GM12874 (cell line): ENCODE data around the gene MEF2A.

Source experiments
- TF ChIP-seq, protein P1 (sequence below): IDR thresholded peaks from 2 replicates; pipeline ENCODE4 v1.5.1; 2011; ENCODE audit warnings: low read depth, mild to moderate bottlenecking, control low read depth, low read length, moderate library complexity; ENCODE audit not compliant: insufficient read depth

The MEF2A gene

DNA sequence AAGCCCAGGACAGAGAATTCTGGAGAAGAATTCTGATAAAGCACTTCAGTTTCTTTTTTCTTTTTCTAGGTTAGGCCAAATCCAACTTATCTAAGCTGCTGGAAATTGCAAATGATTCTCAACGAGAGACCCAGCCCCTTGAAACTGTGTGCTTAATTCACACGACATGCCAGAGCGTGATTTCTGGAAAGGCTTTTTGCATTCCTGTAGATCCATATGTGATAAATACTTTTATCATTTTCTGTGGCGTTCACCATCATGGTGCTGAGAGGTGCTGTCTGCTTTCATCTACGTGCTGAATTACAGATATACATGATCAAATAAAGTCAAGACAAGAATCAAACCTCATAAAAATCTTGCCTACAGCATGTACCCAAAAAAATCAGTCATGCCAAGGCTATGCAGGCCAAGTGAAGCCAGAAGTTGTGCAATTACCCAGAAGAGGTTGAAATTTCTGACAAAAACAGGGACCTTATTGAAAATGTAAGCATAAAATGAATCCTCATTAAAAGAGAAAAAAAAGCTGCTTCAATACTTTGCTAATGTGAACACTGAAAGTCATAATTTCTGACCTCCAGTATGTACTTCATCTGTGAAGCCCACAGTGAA is 10.8 kb upstream of the MEF2A start:
- TF ChIP-seq, protein P1, sequence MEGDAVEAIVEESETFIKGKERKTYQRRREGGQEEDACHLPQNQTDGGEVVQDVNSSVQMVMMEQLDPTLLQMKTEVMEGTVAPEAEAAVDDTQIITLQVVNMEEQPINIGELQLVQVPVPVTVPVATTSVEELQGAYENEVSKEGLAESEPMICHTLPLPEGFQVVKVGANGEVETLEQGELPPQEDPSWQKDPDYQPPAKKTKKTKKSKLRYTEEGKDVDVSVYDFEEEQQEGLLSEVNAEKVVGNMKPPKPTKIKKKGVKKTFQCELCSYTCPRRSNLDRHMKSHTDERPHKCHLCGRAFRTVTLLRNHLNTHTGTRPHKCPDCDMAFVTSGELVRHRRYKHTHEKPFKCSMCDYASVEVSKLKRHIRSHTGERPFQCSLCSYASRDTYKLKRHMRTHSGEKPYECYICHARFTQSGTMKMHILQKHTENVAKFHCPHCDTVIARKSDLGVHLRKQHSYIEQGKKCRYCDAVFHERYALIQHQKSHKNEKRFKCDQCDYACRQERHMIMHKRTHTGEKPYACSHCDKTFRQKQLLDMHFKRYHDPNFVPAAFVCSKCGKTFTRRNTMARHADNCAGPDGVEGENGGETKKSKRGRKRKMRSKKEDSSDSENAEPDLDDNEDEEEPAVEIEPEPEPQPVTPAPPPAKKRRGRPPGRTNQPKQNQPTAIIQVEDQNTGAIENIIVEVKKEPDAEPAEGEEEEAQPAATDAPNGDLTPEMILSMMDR, result no peak

DNA sequence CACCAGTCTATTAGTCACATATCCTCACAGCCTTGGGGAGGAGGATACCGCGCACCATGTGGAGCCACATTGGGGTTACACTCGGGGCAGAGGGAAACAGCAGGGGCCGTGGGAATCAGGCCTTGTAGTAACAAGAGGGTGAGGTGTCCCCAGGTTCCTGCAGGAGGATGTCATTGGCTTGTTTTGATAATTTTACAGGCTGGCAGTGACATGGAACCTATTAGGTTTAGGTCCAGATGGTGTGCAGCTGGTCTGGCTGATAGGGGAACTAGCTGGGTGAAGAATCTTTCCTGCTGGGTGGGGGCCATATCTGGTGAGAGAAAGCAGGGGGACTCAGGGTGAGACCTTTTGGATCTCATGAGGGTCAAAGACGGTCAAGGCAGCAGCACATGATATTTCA is 9.8 kb upstream of the MEF2A start:
- TF ChIP-seq, protein P1, result no peak

DNA sequence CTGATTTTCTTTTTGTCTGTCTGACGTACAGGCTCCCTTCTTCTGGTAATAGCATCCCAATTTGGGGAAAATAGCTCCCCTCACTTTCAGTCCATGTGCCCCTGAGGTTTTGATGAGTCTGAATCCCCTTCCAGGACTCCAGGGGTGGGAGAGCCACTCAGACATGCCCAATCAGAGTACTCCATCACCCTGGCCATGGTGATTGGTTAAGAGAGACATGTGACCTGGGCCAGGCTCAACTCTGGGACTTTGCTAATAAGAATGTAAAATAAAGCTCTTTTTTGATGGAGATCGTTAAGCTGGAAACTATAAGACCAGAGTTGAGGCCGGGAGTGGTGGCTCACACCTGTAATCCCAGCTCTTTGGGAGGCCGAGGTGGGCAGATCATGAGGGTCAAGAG is 9.2 kb upstream of the MEF2A start:
- TF ChIP-seq, protein P1, result no peak

DNA sequence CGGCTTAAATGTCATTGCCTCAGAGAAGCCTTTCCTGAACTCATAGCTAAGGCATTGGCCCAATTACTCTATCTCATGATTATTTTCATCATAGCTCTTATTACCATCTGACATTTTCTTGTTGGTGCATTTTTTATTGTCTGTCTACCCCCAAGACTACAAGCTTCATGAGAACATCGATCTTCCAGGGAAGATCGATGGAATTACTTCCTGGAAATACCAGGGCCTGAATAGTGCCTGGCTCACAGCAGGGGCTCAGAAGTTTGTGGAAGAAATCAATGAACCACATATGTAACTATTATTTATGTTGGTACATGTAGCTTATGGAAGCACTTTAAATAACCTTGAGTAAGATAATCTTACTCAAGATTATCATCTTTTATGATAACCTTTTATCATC is 7.7 kb upstream of the MEF2A start:
- TF ChIP-seq, protein P1, result no peak

DNA sequence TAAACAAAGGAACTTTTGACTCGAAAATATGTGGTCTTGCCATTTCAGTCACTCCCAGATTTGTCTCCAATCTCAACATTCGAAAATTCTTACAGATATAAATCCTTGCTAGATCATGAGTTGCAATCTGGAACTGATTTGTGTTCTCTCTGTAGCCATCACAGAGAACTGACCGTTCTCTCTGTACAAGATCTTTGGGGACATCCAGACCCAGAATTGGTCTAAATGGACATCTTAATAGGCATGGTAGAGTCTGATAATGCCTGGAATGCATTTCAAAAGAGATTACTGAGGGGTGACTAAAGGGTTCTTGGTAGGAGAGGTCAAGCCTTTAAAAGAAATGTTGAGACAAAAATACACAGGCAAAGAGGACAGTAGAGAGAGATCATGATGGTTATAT is 7.2 kb upstream of the MEF2A start:
- TF ChIP-seq, protein P1, result no peak

DNA sequence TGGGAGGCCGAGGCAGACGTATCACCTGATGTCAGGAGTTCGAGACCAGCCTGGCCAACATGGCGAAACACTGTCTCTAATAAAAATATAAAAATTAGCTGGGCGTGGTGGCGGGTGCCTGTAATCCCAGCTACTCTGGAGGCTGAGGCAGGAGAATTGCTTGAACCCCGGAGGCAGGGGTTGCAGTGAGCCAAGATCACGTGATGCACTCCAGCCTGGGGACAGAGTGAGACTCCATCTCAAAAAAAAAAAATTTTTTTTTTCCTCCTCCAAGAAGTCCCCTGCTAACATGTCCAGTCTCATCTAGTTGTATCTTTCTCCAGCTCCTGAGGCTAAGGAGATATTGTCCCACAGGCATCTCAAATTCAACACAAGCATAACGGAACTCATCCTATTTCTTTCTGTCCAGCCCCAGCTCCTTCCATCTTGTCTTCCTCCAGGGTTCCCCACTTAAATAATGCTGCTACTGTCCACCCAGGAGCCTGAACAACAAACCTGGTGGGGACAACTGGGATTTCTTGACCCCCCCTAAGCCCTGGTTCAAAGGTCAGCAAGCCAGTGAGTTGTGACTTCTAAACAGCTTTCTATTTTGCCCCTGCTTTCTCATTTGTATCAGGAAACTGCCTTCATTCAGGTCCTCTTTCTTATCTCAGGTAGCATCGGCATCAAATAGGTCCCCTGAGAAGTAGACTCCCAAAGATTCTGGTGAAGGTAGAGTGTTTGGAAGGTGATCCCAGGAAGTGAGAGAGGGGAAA is 4.1 kb upstream of the MEF2A start:
- TF ChIP-seq, protein P1, result no peak

DNA sequence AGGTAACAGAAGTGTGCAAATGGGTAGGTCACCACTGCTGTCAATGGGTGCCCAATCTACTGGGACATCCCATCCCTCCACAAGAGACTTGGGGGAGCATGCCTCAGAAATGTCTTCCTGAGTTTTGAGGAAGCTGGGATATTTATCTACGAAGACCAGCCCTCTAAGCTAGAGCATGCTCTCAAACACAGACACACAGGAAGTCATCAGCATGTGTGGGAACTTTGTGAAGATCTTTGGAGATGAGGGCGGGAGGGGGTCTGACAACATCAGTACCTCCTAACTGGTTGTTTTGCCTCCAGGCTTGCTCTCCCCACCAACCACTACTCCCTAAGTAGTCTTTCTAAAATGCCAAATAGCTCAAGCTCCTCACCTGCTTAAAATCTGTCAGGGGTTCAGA is 3.5 kb upstream of the MEF2A start:
- TF ChIP-seq, protein P1, result no peak
